ENCODE data around the gene PMFBP1. TPM values are rescaled to one million over a fixed set of nuclear protein-coding genes. Genes with fewer than 3 reads are reported as not detected.

The PMFBP1 gene
- total and polyA plus RNA-seq, 2 experiments from 2014 or later, result 2.6 to 3.3 TPM

- Histone ChIP-seq H3K27ac (ENCODE audit: low read depth) (no peak overlapping the region), H3K4me3 (no peak overlapping the region), H3K9me2 (ENCODE audit: insufficient read depth) (no peaks in the 10 kb centered on the region), H4K20me1 (replicated peaks; ENCODE audit: insufficient read depth) (no peaks in the 10 kb centered on the region), H3K4me1 (ENCODE audit: insufficient read depth) (no peaks in the 10 kb centered on the region; the same call in 1 of the 2 replicates), H3K4me2 (no peak overlapping the region), H3K36me3 (ENCODE audit: insufficient read depth) (no peaks in the 10 kb centered on the region), H3K27me3 (ENCODE audit: insufficient read depth) (no peaks in the 10 kb centered on the region), H3F3A (replicated peaks; ENCODE audit: low read depth) (no peaks in the 10 kb centered on the region), H2AFZ (peak overlapping the region; percentile 38; the same call in 1 of the 2 replicates), H3K79me2 (replicated peaks; ENCODE audit: insufficient read depth) (no peaks in the 10 kb centered on the region)
- ATAC-seq (no peak; the same call in 2 of the 3 replicates), DNase-seq (ENCODE audit: low spot score) (no peak)
- H3K36me3 Mint-ChIP-seq (ENCODE audit: low read depth), result no peaks in the 10 kb centered on the region; the same call in 2 of the 3 replicates
- no peak overlapping the region for H3K4me3 Mint-ChIP-seq
- no peak for TF ChIP-seq CREB1 (CRISPR knock-in tag; IDR thresholded peaks at IDR 0.05; ENCODE audit: low read depth)
- no peak for TF ChIP-seq EZH2 (IDR thresholded peaks at IDR 0.05; ENCODE audit: low read depth, unreplicated experiment)
- TF ChIP-seq EZH2phosphoT487 (IDR thresholded peaks at IDR 0.05; ENCODE audit: unreplicated experiment), result no peak
- no peak for TF ChIP-seq JUNB (IDR thresholded peaks at IDR 0.05; ENCODE audit: unreplicated experiment)
- no peak for TF ChIP-seq REST (IDR thresholded peaks at IDR 0.05; ENCODE audit: unreplicated experiment)
- no peak for TF ChIP-seq STAT1 (IDR thresholded peaks at IDR 0.05; ENCODE audit: unreplicated experiment)
- TF ChIP-seq ZNF462 (CRISPR knock-in tag; IDR thresholded peaks at IDR 0.05), result no peak
- no peak for TF ChIP-seq ZNF114 (CRISPR knock-in tag; IDR thresholded peaks at IDR 0.05)
- no peak for TF ChIP-seq POLR2AphosphoS5 (IDR thresholded peaks at IDR 0.05; ENCODE audit: low read depth)
- peaks cover 15% of the 10 kb centered on the region for H3K4me1 Mint-ChIP-seq
- H3K27me3 Mint-ChIP-seq (ENCODE audit: insufficient read depth, low read depth, poor library complexity), result peaks cover 9% of the 10 kb centered on the region
- H3K9me3 Mint-ChIP-seq, result no peaks in the 10 kb centered on the region
- no peak overlapping the region for H3K27ac Mint-ChIP-seq
These were observed 40.9 kb downstream of the PMFBP1 start for GRCh38 chr16:72131036-72131435.
